Urothelium cell line (cell line): ENCODE measurements around the gene TAGLN2.

Source experiments
- DNase-seq: peaks from one replicate; pipeline ENCODE4 v3.0.0; 2011; ENCODE audit warnings: low spot score, mixed read lengths
- FAIRE-seq: peaks from 2 replicates; lab custom pipeline; 2011; peaks lifted over from hg19 to GRCh38; lab: Jason Lieb, UNC

Gene TAGLN2

DNA sequence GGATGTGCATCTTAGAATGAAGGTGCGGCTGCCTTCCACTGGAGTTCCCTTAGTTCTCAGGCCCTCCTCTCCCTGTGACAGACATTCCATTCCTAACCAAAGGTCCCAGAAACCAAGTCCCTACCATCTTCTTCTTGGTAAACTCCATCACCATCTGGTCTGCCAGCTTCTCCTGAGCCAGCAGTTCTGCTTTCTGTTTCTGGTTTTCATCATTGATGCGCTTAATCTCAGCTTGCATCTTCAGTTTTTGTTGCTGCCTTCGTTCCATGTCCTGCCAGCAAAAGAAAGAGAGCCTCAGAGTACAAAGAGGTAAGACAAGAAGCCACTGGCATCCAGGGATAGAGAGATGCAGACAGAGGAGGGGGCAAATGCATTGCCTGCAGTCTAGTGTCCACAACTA is 44.9 kb downstream of the TAGLN2 start:
- DNase-seq (no peak), FAIRE-seq (no peak)

DNA sequence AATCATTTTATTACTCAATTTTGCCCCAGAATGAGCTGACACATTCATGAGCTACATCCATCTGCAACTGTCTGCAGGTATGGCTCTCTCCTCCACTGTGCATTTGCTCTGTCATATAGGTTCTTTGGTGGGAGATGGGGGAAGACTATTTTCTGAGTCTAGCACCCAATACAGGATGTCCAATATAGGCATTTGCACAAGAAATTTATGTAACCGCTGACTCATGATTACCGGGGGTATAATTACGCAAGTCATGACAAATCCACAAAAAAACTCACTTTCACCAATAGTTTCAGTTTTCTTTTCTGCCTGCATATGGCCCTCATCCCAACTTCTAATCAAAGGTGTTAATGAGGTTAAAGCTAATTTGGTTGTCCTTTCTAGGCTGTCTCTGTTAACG is 45.3 kb downstream of the TAGLN2 start:
- DNase-seq (no peak), FAIRE-seq (no peak)

DNA sequence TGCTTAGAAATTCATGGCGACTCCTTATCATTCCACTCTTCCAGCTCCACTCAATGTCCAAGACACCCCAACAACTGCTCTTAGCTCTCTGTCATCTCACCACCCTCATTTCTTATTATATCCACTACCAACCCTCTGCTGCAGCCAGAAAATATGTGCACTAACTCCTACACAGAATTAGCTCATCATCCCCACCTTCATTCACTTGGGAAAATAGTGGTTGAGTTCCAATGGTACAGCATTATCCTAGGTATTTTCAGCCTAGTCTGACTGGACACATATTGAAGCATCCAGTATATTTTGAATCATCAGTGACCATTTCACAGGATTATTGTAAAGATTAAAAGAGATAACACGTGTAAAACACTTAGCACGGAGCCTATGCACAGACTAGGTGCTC is 46.2 kb downstream of the TAGLN2 start:
- DNase-seq (no peak), FAIRE-seq (no peak)

DNA sequence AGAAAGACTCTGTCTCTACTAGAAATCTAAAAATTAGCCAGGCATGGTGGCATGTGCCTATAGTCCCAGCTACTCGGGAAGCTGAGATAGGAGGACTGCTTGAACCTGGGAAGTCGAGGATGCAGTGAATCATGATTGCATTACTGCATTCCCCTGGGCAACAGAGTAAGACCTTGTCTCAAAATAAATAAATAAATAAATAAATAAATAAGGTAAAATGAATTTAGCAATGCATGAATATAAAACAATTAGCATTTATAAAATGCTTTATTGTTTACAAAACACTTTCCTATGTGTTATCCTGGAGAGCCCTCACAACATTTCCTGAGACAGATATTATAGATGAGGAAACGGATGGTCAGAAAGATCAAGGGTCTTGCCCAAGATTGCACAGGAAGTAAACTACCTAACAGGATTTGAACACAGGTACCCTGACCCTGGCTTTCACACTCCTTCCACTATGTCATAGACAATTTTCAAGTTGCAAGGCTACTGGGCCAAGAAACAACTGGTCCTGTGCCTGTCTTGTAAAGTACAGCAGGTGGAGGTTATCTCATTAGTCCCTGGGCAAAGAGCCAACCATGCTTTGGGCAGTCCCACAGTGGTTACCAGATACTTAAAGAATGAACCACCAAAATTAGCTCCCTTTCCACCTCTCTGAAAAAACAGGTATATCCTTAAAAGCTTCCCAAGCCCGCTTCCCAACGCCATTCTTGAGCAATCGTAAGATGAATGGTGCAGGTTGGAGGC is 47.4 kb downstream of the TAGLN2 start:
- DNase-seq (no peak), FAIRE-seq (no peak)

DNA sequence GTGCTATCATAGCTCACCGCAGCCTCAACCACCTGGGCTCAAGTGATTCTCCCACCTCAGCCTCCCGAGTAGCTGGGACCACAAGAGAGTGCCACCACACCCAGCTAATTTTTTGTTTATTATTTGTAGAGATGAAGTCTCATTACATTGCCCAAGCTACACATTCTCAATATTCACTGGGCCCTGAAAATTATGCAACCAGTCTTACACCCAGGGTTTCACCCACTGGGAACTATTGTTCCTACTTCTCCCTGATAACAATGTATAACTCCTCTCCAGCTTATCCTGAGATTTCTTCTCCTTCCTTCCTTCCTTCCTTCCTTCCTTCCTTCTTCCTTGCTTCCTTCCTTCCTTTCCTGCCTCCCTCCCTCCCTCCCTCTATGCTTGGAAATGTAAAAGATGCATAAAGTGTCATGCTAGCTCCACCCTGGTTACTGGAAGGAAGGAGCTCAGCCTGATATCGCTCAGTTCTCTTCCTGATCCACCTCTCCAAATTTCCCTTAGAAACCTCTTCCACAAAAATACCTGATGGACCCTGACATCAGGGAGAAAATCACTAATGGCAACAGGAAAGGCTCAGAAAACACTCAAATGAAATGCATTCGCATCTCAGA is 51.7 kb downstream of the TAGLN2 start:
- FAIRE-seq (no peak), DNase-seq (no peak)

DNA sequence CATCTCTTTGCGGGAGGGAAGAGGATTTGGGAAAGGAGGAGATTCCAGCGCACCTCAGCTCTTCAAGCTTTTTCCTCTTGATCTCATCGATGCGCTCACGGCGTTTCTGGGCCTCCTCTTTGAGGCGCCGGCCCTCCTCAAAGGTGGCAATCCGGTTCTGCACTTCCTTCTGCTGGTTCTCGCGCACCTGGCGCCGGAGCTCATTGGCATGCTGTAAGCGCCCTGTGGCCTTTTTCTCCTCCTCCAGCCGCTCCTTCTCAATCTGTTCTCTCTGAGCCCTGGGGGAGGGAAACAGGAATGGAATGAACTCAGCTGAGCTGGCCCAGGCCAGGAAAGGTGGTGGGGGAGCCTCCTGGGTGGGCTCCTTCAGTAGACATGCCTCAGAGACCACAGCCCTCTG is 52.4 kb downstream of the TAGLN2 start:
- DNase-seq (no peak), FAIRE-seq (no peak)

DNA sequence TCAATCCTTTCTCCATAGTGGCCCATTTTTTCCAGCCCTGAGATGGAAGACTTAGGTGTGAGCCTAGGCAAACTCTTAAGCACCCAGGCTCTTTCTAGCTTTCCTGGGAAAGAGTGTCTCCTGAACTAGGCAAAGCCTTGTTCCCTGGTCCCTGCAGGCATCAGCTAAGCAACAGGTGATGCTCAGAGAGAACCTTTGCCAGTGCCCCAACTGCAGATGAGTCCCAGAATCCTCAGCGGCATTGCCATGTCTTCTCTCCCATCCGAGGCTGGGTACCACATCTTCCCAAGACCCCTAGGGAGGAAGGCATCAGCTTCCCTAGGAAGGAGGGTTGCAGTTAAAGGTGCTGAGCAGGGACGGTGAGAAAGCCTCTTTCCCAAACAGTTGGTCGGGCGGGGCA is 54.6 kb downstream of the TAGLN2 start:
- DNase-seq, result no peak
- no peak for FAIRE-seq

DNA sequence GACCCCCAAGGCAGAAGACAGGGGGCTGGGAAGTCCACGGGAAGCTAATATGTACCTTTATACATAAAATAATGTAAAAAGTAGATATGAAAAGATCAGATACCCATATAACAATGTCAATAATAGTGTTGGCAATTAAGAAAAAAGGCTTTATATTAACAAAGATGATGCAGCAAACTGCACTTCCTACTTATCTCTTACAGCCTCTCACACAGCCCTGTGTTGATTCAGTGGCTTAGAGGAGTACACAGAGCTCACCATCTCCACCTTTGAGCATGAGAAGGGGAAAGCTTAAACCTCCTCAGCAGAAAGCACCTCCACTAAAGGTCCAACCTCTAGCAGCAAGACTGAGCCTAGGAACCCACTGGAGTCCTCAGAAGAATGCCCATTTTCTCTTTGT is 55.7 kb downstream of the TAGLN2 start:
- FAIRE-seq (no peak), DNase-seq (no peak)

DNA sequence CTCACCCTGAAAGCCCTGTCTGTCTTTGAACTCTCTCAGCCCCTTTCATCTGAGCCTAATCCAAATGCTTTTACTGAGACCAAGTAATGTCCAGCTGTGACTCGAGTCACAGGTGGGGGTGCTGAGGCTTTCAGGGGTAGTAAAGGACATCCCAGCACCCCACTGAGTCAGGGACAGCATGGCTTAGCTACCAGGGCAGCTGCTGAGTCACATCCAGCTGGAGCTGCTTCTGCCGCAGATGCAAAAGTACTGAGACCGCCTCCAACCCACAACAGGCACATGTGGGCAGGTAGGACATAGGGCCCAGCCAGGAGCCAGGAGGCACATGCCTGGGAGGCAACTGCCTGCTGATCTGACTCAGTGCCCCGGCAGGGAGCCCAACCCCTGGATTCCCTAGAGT is 56.1 kb downstream of the TAGLN2 start:
- FAIRE-seq (peak; percentile 89), DNase-seq (peak; percentile 81)

DNA sequence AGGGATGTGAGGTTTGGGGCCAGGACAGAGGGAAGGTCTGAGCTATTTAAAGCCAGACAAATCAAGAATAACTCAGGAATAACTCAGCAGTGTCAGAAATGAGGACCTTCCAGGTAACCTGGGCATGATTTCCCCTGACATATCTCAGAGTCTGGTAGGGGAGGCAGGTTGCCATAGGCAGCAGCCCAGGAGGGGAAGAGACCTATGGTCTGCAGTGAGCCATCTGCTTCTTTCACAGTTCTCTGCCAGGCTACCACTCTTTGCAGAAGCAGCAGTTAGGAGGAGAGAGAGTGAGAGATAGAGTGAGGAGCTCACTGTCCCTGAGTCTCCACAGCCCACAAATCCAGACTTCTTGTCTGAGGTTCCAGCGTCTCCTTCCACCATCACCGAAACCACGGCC is 56.5 kb downstream of the TAGLN2 start:
- FAIRE-seq, result no peak
- no peak for DNase-seq
